AG04450 (cell line): Measurements from ENCODE around the gene PNKD. TPM values are rescaled to one million over a fixed set of nuclear protein-coding genes. Genes with fewer than 3 reads are reported as not detected.

Experiments
- CTCF ChIA-PET: fragments of 300-600, 350-600 bp; formaldehyde crosslinking; extraction: SDS; loops from one replicate; lab custom pipeline; 2022; ENCODE audit warnings: antibody characterized with exemption, inconsistent platforms; lab: Charles Lee
- POLR2A ChIA-PET: fragments of 350-600 bp; formaldehyde crosslinking; extraction: SDS; loops from one replicate; lab custom pipeline; 2021; ENCODE audit warnings: antibody characterized with exemption, inconsistent platforms; lab: Yijun Ruan, JAX
- DNase-seq: peaks from one replicate; pipeline ENCODE4 v3.0.0-alpha.2; 2011; ENCODE audit warnings: low read depth, low spot score
- H3K27ac ChIP-seq: one replicate; pipeline ENCODE4 v1.5.1; 2012; ENCODE audit warnings: low read depth, low read length, control low read depth
- H3K27me3 ChIP-seq: one replicate; pipeline ENCODE4 v1.6.0; 2012; ENCODE audit warnings: low read length; ENCODE audit not compliant: control insufficient read depth, insufficient read depth
- H3K4me3 ChIP-seq: 2 replicates; pipeline ENCODE4 v1.5.1; 2011; ENCODE audit warnings: mild to moderate bottlenecking, low read depth, low read length, control low read depth
- H3K9me3 ChIP-seq: 2 replicates; pipeline ENCODE4 v1.5.1; 2012; ENCODE audit warnings: low read length; ENCODE audit not compliant: control insufficient read depth, insufficient read depth
- CTCF ChIP-seq: IDR thresholded peaks from 2 replicates; pipeline ENCODE4 v1.5.1; 2011; ENCODE audit warnings: low read depth, low read length, control low read depth, inconsistent platforms
- polyA plus RNA-seq: library from polyadenylated mRNA; depleted of rRNA; stranded (reverse); fragments of >200 nt; gene quantifications from 2 replicates; pipeline ENCODE4 v1.2.3, GENCODE V29; 2011

The PNKD gene
- polyA plus RNA-seq, 1 experiment, result 32.1 TPM

GRCh38 chr2:218259099-218259961, 11.0 kb upstream of the PNKD start:
- no peak overlapping the region for H3K4me3 ChIP-seq
- peak overlapping the region; percentile 85 for H3K27ac ChIP-seq
- no peak for DNase-seq
- CTCF ChIA-PET, result interaction anchor here (1.1 to 1.3 kb wide), 4 partner anchors 9 to 72 kb away, joined by 3 to 5 read pairs (median 4); partner anchors contain the start of genes AAMP, PNKD and TMBIM1
- no peaks in the 10 kb centered on the region for H3K9me3 ChIP-seq
- POLR2A ChIA-PET, result interaction anchor here (0.6 to 1.7 kb wide), 5 partner anchors 11 to 40 kb away, joined by 3 to 9 read pairs (median 4); partner anchors contain the start of genes AAMP and PNKD
- no peaks in the 10 kb centered on the region for H3K27me3 ChIP-seq
- TF ChIP-seq CTCF, result no peak

- POLR2A ChIA-PET, result interaction anchor here (0.6 to 1.7 kb wide), 3 partner anchors 10 to 71 kb away, joined by 4 to 9 read pairs (median 5); partner anchors contain the start of genes AAMP and PNKD
Observed at GRCh38 chr2:218260166-218260565, 10.2 kb upstream of the PNKD start.

GRCh38 chr2:218260742-218261422, 9.4 kb upstream of the PNKD start, which contains the start of gene GPBAR1:
TSS of gene GPBAR1 (plus strand) at chr2:218261015. CDS start at chr2:218262725, 1,710 bp downstream.
- H3K27ac ChIP-seq, result no peak within 1 kb of the TSS
- CTCF ChIA-PET, result interaction anchor here (0.6 kb wide), 1 partner anchor 423 kb away, joined by 5 read pairs; no protein-coding TSS in a partner anchor
- POLR2A ChIA-PET, result interaction anchor here (0.9 kb wide), 1 partner anchor 72 kb away, joined by 5 read pairs; no protein-coding TSS in a partner anchor
- no peaks in the 10 kb centered on the region for H3K27me3 ChIP-seq
- no peaks in the 10 kb centered on the region for H3K9me3 ChIP-seq
- TF ChIP-seq CTCF, result no peak
- H3K4me3 ChIP-seq, result no peak within 1 kb of the TSS
- DNase-seq, result no peak

More at GRCh38 chr2:218260166-218260565, 10.2 kb upstream of the PNKD start:
- no peak for DNase-seq
- H3K9me3 ChIP-seq, result no peaks in the 10 kb centered on the region
- H3K4me3 ChIP-seq, result no peak overlapping the region
- no peak overlapping the region for H3K27ac ChIP-seq
- TF ChIP-seq CTCF, result no peak
- H3K27me3 ChIP-seq, result no peaks in the 10 kb centered on the region
- CTCF ChIA-PET, result interaction anchor here (0.6 kb wide), 1 partner anchor 422 kb away, joined by 5 read pairs; no protein-coding TSS in a partner anchor

- no peak overlapping the region for H3K27ac ChIP-seq
- POLR2A ChIA-PET, result interaction anchor here (1.0 kb wide), 1 partner anchor 26 kb away, joined by 3 read pairs; no protein-coding TSS in a partner anchor
- H3K4me3 ChIP-seq, result no peak overlapping the region
- H3K27me3 ChIP-seq, result no peaks in the 10 kb centered on the region
- CTCF ChIA-PET, result no interaction called here
- no peak for TF ChIP-seq CTCF
- no peak for DNase-seq
- no peaks in the 10 kb centered on the region for H3K9me3 ChIP-seq
Observed at GRCh38 chr2:218261423-218262236, 8.7 kb upstream of the PNKD start.
